ENCODE data around the gene CIAO1.

DNA sequence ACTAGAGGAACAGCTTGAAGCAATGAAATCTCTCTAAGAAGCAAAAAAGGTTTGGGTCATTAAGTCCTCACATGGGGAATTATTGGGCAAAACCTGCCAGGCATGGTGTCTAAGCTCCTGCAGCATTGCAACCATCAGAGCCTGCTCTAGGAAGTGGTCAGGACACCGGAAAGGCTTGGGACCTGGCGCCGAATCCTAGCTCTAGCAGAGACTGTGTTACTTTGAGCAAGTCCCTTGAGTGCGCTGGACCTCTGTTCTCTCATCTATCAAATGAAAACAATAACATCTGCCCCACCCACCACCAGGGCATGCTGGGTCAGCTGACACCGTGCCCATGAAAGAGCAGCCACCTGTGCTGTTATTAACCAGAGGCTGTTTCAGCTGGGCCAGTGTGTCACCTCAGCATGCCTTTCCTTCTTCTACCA is 6.5 kb upstream of the CIAO1 start:
- TF ChIP-seq, protein P1, sequence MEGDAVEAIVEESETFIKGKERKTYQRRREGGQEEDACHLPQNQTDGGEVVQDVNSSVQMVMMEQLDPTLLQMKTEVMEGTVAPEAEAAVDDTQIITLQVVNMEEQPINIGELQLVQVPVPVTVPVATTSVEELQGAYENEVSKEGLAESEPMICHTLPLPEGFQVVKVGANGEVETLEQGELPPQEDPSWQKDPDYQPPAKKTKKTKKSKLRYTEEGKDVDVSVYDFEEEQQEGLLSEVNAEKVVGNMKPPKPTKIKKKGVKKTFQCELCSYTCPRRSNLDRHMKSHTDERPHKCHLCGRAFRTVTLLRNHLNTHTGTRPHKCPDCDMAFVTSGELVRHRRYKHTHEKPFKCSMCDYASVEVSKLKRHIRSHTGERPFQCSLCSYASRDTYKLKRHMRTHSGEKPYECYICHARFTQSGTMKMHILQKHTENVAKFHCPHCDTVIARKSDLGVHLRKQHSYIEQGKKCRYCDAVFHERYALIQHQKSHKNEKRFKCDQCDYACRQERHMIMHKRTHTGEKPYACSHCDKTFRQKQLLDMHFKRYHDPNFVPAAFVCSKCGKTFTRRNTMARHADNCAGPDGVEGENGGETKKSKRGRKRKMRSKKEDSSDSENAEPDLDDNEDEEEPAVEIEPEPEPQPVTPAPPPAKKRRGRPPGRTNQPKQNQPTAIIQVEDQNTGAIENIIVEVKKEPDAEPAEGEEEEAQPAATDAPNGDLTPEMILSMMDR (IDR thresholded peaks at IDR 0.05; ENCODE audit: low read depth, low read length, missing input control) = no peak
- TF ChIP-seq YY1 (IDR thresholded peaks at IDR 0.05) (no peak), TAF1 (conservative IDR thresholded peaks at IDR 0.05) (no peak), RAD21 (IDR thresholded peaks at IDR 0.05) (no peak), JUND (IDR thresholded peaks at IDR 0.05) (no peak), RXRA (IDR thresholded peaks at IDR 0.05) (no peak), GABPA (IDR thresholded peaks at IDR 0.05 in 1 of 2, conservative IDR thresholded peaks at IDR 0.05 in 1 of 2) (no peak), EGR1 (IDR thresholded peaks at IDR 0.05; ENCODE audit: low read depth in 2 of 2) (no peak), HNF4G (IDR thresholded peaks at IDR 0.05) (no peak), SP1 (IDR thresholded peaks at IDR 0.05) (no peak), FOXA1 (IDR thresholded peaks at IDR 0.05) (no peak)
- TF ChIP-seq, protein P2, sequence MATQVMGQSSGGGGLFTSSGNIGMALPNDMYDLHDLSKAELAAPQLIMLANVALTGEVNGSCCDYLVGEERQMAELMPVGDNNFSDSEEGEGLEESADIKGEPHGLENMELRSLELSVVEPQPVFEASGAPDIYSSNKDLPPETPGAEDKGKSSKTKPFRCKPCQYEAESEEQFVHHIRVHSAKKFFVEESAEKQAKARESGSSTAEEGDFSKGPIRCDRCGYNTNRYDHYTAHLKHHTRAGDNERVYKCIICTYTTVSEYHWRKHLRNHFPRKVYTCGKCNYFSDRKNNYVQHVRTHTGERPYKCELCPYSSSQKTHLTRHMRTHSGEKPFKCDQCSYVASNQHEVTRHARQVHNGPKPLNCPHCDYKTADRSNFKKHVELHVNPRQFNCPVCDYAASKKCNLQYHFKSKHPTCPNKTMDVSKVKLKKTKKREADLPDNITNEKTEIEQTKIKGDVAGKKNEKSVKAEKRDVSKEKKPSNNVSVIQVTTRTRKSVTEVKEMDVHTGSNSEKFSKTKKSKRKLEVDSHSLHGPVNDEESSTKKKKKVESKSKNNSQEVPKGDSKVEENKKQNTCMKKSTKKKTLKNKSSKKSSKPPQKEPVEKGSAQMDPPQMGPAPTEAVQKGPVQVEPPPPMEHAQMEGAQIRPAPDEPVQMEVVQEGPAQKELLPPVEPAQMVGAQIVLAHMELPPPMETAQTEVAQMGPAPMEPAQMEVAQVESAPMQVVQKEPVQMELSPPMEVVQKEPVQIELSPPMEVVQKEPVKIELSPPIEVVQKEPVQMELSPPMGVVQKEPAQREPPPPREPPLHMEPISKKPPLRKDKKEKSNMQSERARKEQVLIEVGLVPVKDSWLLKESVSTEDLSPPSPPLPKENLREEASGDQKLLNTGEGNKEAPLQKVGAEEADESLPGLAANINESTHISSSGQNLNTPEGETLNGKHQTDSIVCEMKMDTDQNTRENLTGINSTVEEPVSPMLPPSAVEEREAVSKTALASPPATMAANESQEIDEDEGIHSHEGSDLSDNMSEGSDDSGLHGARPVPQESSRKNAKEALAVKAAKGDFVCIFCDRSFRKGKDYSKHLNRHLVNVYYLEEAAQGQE (IDR thresholded peaks at IDR 0.05) = no peak
- TF ChIP-seq, protein P3, sequence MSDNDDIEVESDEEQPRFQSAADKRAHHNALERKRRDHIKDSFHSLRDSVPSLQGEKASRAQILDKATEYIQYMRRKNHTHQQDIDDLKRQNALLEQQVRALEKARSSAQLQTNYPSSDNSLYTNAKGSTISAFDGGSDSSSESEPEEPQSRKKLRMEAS (IDR thresholded peaks at IDR 0.05) = no peak
- TF ChIP-seq, protein P4, sequence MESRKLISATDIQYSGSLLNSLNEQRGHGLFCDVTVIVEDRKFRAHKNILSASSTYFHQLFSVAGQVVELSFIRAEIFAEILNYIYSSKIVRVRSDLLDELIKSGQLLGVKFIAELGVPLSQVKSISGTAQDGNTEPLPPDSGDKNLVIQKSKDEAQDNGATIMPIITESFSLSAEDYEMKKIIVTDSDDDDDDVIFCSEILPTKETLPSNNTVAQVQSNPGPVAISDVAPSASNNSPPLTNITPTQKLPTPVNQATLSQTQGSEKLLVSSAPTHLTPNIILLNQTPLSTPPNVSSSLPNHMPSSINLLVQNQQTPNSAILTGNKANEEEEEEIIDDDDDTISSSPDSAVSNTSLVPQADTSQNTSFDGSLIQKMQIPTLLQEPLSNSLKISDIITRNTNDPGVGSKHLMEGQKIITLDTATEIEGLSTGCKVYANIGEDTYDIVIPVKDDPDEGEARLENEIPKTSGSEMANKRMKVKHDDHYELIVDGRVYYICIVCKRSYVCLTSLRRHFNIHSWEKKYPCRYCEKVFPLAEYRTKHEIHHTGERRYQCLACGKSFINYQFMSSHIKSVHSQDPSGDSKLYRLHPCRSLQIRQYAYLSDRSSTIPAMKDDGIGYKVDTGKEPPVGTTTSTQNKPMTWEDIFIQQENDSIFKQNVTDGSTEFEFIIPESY (IDR thresholded peaks at IDR 0.05) = no peak

All from liver (tissue), 3 donors.